ENCODE data around the gene FOXL1.

Gene FOXL1

GRCh38 chr16:86604436-86605193 is 26.3 kb downstream of the FOXL1 start:
- peak in 2 of 3 donors; percentile 12 to 16 for DNase-seq (ENCODE audit: low read depth in 3 of 3, low spot score in 1 of 3)

GRCh38 chr16:86605950-86606349 is 27.6 kb downstream of the FOXL1 start:
- DNase-seq (ENCODE audit: low read depth in 3 of 3, low spot score in 1 of 3) = no peak

GRCh38 chr16:86608301-86608747 is 30.0 kb downstream of the FOXL1 start:
- no peak for DNase-seq (ENCODE audit: low read depth in 3 of 3, low spot score in 1 of 3)

GRCh38 chr16:86609115-86609514 is 30.8 kb downstream of the FOXL1 start:
- DNase-seq (ENCODE audit: low read depth in 3 of 3, low spot score in 1 of 3) = no peak

GRCh38 chr16:86609661-86610060 is 31.3 kb downstream of the FOXL1 start:
- DNase-seq (ENCODE audit: low read depth in 3 of 3, low spot score in 1 of 3) = no peak

GRCh38 chr16:86610779-86611524 is 32.6 kb downstream of the FOXL1 start:
- no peak for DNase-seq (ENCODE audit: low read depth in 3 of 3, low spot score in 1 of 3)

- no peak for DNase-seq (ENCODE audit: low read depth in 3 of 3, low spot score in 1 of 3)
Measured at GRCh38 chr16:86611525-86611855, 33.1 kb downstream of the FOXL1 start.

- no peak for DNase-seq (ENCODE audit: low read depth in 3 of 3, low spot score in 1 of 3)
Measured at GRCh38 chr16:86611941-86612340, 33.6 kb downstream of the FOXL1 start.

- DNase-seq (ENCODE audit: low read depth in 3 of 3, low spot score in 1 of 3) = no peak
Measured at GRCh38 chr16:86614699-86615098, 36.4 kb downstream of the FOXL1 start.

GRCh38 chr16:86616906-86617305 is 38.6 kb downstream of the FOXL1 start:
- no peak for DNase-seq (ENCODE audit: low read depth in 3 of 3, low spot score in 1 of 3)

- DNase-seq (ENCODE audit: low read depth in 3 of 3, low spot score in 1 of 3) = no peak
Measured at GRCh38 chr16:86618431-86619238, 40.3 kb downstream of the FOXL1 start.

GRCh38 chr16:86619239-86619794 is 41.0 kb downstream of the FOXL1 start:
- DNase-seq (ENCODE audit: low read depth in 3 of 3, low spot score in 1 of 3) = no peak

GRCh38 chr16:86620184-86620583 is 41.8 kb downstream of the FOXL1 start:
- DNase-seq (ENCODE audit: low read depth in 3 of 3, low spot score in 1 of 3) = no peak

- DNase-seq (ENCODE audit: low read depth in 3 of 3, low spot score in 1 of 3) = no peak
Measured at GRCh38 chr16:86621966-86622365, 43.6 kb downstream of the FOXL1 start.

GRCh38 chr16:86622700-86623615 is 44.6 kb downstream of the FOXL1 start:
- DNase-seq (ENCODE audit: low read depth in 3 of 3, low spot score in 1 of 3) = no peak

GRCh38 chr16:86625029-86625428 is 46.7 kb downstream of the FOXL1 start:
- DNase-seq (ENCODE audit: low read depth in 3 of 3, low spot score in 1 of 3) = no peak

GRCh38 chr16:86625821-86626220 is 47.5 kb downstream of the FOXL1 start:
- no peak for DNase-seq (ENCODE audit: low read depth in 3 of 3, low spot score in 1 of 3)

- no peak for DNase-seq (ENCODE audit: low read depth in 3 of 3, low spot score in 1 of 3)
Measured at GRCh38 chr16:86626284-86626683, 47.9 kb downstream of the FOXL1 start.

GRCh38 chr16:86626966-86627365 is 48.6 kb downstream of the FOXL1 start:
- DNase-seq (ENCODE audit: low read depth in 3 of 3, low spot score in 1 of 3) = no peak

GRCh38 chr16:86628614-86629013 is 50.3 kb downstream of the FOXL1 start:
- no peak for DNase-seq (ENCODE audit: low read depth in 3 of 3, low spot score in 1 of 3)
